IMR-90 (cell line): Measurements from ENCODE around the gene CRYGC. TPM values are rescaled to one million over a fixed set of nuclear protein-coding genes. Genes with fewer than 3 reads are reported as not detected.

Experiments
- ATAC-seq: fragments of 200-7000 bp; cut with Tn5 transposase; 2 replicates; pipeline ENCODE4 v1.9.1; 2020; ENCODE audit warnings: low read depth, mild to moderate bottlenecking, moderate library complexity
- BruUV-seq: library from RNA; stranded (reverse); fragments of 400-500 nt; replicated peaks from 2 replicates; lab custom pipeline; 2021; lab: Mats Ljungman, UMichigan
- CTCF ChIA-PET: fragments of 300-600 bp; formaldehyde crosslinking; extraction: SDS; loops from one replicate; lab custom pipeline; 2021; ENCODE audit warnings: antibody characterized with exemption; lab: Yijun Ruan, JAX
- POLR2A ChIA-PET: fragments of 300-600 bp; sonication (Branson Sonifier 250); formaldehyde crosslinking; loops from one replicate; lab custom pipeline; 2022; ENCODE audit warnings: antibody characterized with exemption; ENCODE audit not compliant: unreplicated experiment; lab: Charles Lee
- DNase-seq: peaks from one replicate; pipeline ENCODE4 v3.0.0; 2013
- H2AFZ ChIP-seq: replicated peaks from 2 replicates; pipeline ENCODE3; 2013; ENCODE audit warnings: low read length, mild to moderate bottlenecking; ENCODE audit not compliant: poor library complexity
- H2AK5ac ChIP-seq: 2 replicates; pipeline ENCODE4 v1.6.1; 2013; ENCODE audit warnings: low read depth, low read length, inconsistent platforms
- H2AK9ac ChIP-seq: replicated peaks from 2 replicates; pipeline ENCODE3; 2013; ENCODE audit warnings: mild to moderate bottlenecking, low read depth, low read length, moderate library complexity; ENCODE audit not compliant: poor library complexity
- H2BK120ac ChIP-seq: 2 replicates; pipeline ENCODE4 v1.6.1; 2013; ENCODE audit warnings: low read depth, low read length, inconsistent platforms
- H2BK15ac ChIP-seq: 3 replicates; pipeline ENCODE4 v1.6.1; 2013; ENCODE audit warnings: low read depth, low read length, inconsistent platforms
- H2BK20ac ChIP-seq: 2 replicates; pipeline ENCODE4 v1.6.1; 2013; ENCODE audit warnings: low read depth, mild to moderate bottlenecking, inconsistent platforms, low read length, moderate library complexity
- H2BK5ac ChIP-seq: 2 replicates; pipeline ENCODE4 v1.6.1; 2013; ENCODE audit warnings: mild to moderate bottlenecking, low read depth, low read length, inconsistent platforms; ENCODE audit not compliant: poor library complexity, severe bottlenecking
- H3K14ac ChIP-seq: replicated peaks from 2 replicates; pipeline ENCODE4 v1.6.1; 2013; ENCODE audit warnings: low read depth, low read length, inconsistent platforms
- H3K18ac ChIP-seq: 2 replicates; pipeline ENCODE4 v1.6.1; 2013; ENCODE audit warnings: low read depth, low read length, control low read depth
- H3K23ac ChIP-seq: 2 replicates; pipeline ENCODE4 v1.6.1; 2013; ENCODE audit warnings: low read depth, low read length, inconsistent platforms
- H3K27ac ChIP-seq: 2 replicates; pipeline ENCODE4 v1.5.1; 2013; ENCODE audit warnings: mild to moderate bottlenecking, control low read depth, low read length; ENCODE audit not compliant: insufficient read depth
- H3K27me3 ChIP-seq: 2 replicates; pipeline ENCODE4 v1.6.1; 2013; ENCODE audit warnings: low read length; ENCODE audit not compliant: control insufficient read depth, insufficient read depth
- H3K36me3 ChIP-seq: 2 replicates; pipeline ENCODE4 v1.6.1; 2013; ENCODE audit warnings: low read length, mixed read lengths; ENCODE audit not compliant: control insufficient read depth, insufficient read depth
- H3K4ac ChIP-seq: 2 replicates; pipeline ENCODE4 v1.6.1; 2013; ENCODE audit warnings: low read depth, low read length, inconsistent platforms
- H3K4me1 ChIP-seq: 2 replicates; pipeline ENCODE4 v1.6.1; 2013; ENCODE audit warnings: low read length, mixed read lengths; ENCODE audit not compliant: control insufficient read depth, insufficient read depth
- H3K4me2 ChIP-seq: 2 replicates; pipeline ENCODE4 v1.6.1; 2013; ENCODE audit warnings: low read depth, mild to moderate bottlenecking, control low read depth, low read length, moderate library complexity
- H3K4me3 ChIP-seq: 2 replicates; pipeline ENCODE4 v1.5.1; 2013; ENCODE audit warnings: low read depth, mild to moderate bottlenecking, control low read depth, low read length, moderate library complexity; ENCODE audit not compliant: insufficient read depth
- H3K56ac ChIP-seq: 2 replicates; pipeline ENCODE4 v1.6.1; 2013; ENCODE audit warnings: low read length, inconsistent platforms; ENCODE audit not compliant: insufficient read depth; ENCODE audit errors: extremely low read depth
- H3K79me1 ChIP-seq, 2 experiments: 2 replicates each; pipeline ENCODE4 v1.6.1; 2013; ENCODE audit warnings: low read length in 2 of 2, inconsistent platforms in 1 of 2, low read depth in 1 of 2
- H3K9ac ChIP-seq: 2 replicates; pipeline ENCODE4 v1.6.1; 2013; ENCODE audit warnings: low read depth, low read length, control low read depth
- H3K9me1 ChIP-seq: 2 replicates; pipeline ENCODE4 v1.6.1; 2013; ENCODE audit warnings: low read length, inconsistent platforms; ENCODE audit not compliant: insufficient read depth
- H3K9me3 ChIP-seq: 2 replicates; pipeline ENCODE4 v1.6.1; 2013; ENCODE audit warnings: low read length; ENCODE audit not compliant: control insufficient read depth, insufficient read depth
- H4K20me1 ChIP-seq: 2 replicates; pipeline ENCODE4 v1.6.1; 2013; ENCODE audit warnings: low read length, inconsistent platforms; ENCODE audit not compliant: insufficient read depth
- H4K5ac ChIP-seq: 2 replicates; pipeline ENCODE4 v1.6.1; 2013; ENCODE audit warnings: mild to moderate bottlenecking, low read depth, low read length, control low read depth
- H4K8ac ChIP-seq, 2 experiments: 2 replicates each; pipeline ENCODE4 v1.6.1; 2013; ENCODE audit warnings: low read depth in 2 of 2, low read length in 2 of 2, control low read depth in 1 of 2, inconsistent platforms in 1 of 2
- H4K91ac ChIP-seq: 2 replicates; pipeline ENCODE4 v1.6.1; 2013; ENCODE audit warnings: low read depth, low read length, inconsistent platforms; ENCODE audit not compliant: insufficient read depth
- BHLHE40 ChIP-seq: fragments of 150-350 bp; IDR thresholded peaks from 2 replicates; pipeline ENCODE4 v1.6.1; 2016; ENCODE audit warnings: mild to moderate bottlenecking, low read depth, low read length
- CEBPB ChIP-seq: IDR thresholded peaks from 2 replicates; pipeline ENCODE4 v1.6.1; 2012; ENCODE audit warnings: low read depth, low read length, improper control_type of control experiment
- CHD1 ChIP-seq: IDR thresholded peaks from 2 replicates; pipeline ENCODE4 v1.6.1; 2012; ENCODE audit warnings: low read depth, low read length, improper control_type of control experiment
- MAFK ChIP-seq: IDR thresholded peaks from 2 replicates; pipeline ENCODE4 v1.6.1; 2012; ENCODE audit warnings: low read depth, low read length, improper control_type of control experiment
- NFE2L2 ChIP-seq: fragments of 150-350 bp; IDR thresholded peaks from 2 replicates; pipeline ENCODE4 v1.6.1; 2016; ENCODE audit warnings: low read depth, mild to moderate bottlenecking, low read length
- POLR2A ChIP-seq: IDR thresholded peaks from 2 replicates; pipeline ENCODE4 v1.6.1; 2012; ENCODE audit warnings: mild to moderate bottlenecking, low read depth, low read length
- RCOR1 ChIP-seq: IDR thresholded peaks from 2 replicates; pipeline ENCODE4 v1.6.1; 2012; ENCODE audit warnings: mild to moderate bottlenecking, low read length, improper control_type of control experiment; ENCODE audit not compliant: insufficient replicate concordance
- SMC3 ChIP-seq: fragments of 150-350 bp; IDR thresholded peaks from 2 replicates; pipeline ENCODE4 v1.6.1; 2016; ENCODE audit warnings: low read depth, mild to moderate bottlenecking, antibody characterized with exemption, low read length, moderate library complexity
- WGBS, 2 experiments: methylation state at CpG; one replicate each; pipeline versions ENCODE4 v1.1.5 to v1.1.7; 2013; ENCODE audit warnings: missing lambda C conversion rate in 2 of 2; ENCODE audit not compliant: insufficient read length in 1 of 2; ENCODE audit errors: extremely low coverage in 2 of 2; 5-methylcytosine and 5-hydroxymethylcytosine counted together
- dilution Hi-C: fragments of 300-500 bp; cut with HindIII; formaldehyde crosslinking; loops from one replicate; pipeline ENCODE4 v1.14.3; 2018; ENCODE audit warnings: low sequenced_read_pairs; ENCODE audit not compliant: unreplicated experiment
- in situ Hi-C: fragments of 300-500 bp; cut with MboI; formaldehyde crosslinking; loops from 3 replicates; pipeline ENCODE4 v1.14.3; 2019; ENCODE audit warnings: low sequenced_read_pairs, inconsistent platforms, mixed read lengths
- intact Hi-C: fragments of 100-400 bp; cut with micrococcal nuclease; formaldehyde crosslinking; loops from 2 replicates; pipeline ENCODE4 v1.10.0; 2022
- polyA plus RNA-seq, 3 experiments: library from polyadenylated mRNA; depleted of rRNA; stranded (reverse); fragments of >200 nt; gene quantifications; 2 replicates each; pipeline ENCODE4 v1.2.3, GENCODE V29; 2012; ENCODE audit warnings: low replicate concordance in 1 of 3
- total RNA-seq: library from RNA; depleted of rRNA; stranded (reverse); fragments of >200 nt; gene quantifications from 2 replicates; pipeline ENCODE4 v1.2.3, GENCODE V29; 2012
- TF ChIP-seq, protein P1 (sequence below): conservative IDR thresholded peaks from 2 replicates; pipeline ENCODE4 v1.5.1; 2012; ENCODE audit warnings: mild to moderate bottlenecking, low read depth, low read length, improper control_type of control experiment
- TF ChIP-seq, protein P2 (sequence below): fragments of 150-350 bp; IDR thresholded peaks from 2 replicates; pipeline ENCODE4 v1.6.1; 2016; ENCODE audit warnings: low read depth, mild to moderate bottlenecking, low read length, moderate library complexity, borderline replicate concordance

The CRYGC gene
- total and polyA plus RNA-seq, 2 of the 4 experiments (the other 2 are of a cell fraction), result not detected

DNA sequence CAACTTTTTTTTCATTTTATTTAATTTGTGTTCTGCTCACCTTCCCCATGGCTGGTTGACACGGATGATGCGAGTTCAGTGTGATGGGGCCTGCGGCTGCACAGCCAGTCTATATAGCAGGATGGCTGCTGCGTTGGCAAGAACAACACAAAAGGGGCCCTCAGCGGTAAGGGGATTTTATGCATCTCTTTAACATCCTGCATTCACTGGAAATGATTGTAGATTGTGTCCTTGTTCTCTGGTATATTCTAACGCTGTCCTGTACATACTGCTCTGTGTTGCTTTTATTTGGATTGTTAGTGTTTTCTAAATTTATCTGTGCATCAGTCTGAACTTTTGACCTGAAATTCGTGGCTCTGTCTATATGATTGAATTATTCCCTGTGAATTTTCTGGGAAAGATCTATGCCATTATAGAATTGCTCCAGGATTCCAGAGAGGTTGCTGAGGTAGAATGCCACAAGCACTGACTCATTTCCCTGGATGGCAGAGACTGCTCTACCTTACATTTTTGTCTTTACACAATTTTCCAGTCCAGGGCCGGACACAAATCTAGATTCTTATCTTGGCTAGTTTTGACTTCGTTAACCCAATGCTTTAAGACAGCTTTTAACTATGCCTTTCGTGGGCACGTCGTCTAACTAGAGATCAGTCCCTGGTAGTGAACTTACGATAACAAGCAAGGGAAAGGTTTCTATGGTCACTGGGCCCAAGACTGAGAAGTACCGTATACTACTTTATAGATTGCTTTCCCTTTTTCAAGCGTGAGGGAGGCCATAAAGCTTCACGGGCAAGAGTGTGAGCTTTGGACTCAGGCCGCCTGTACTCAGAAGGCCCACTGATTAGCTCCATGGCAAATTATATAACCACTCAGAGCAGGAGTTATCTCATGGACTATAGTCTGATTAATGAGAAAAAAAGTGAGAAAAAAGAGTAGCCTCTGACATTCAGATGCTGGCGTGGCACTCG lies at the start of gene CRYGC (continued):
- TF ChIP-seq POLR2A (no peak), CHD1 (no peak), BHLHE40 (no peak)

DNA sequence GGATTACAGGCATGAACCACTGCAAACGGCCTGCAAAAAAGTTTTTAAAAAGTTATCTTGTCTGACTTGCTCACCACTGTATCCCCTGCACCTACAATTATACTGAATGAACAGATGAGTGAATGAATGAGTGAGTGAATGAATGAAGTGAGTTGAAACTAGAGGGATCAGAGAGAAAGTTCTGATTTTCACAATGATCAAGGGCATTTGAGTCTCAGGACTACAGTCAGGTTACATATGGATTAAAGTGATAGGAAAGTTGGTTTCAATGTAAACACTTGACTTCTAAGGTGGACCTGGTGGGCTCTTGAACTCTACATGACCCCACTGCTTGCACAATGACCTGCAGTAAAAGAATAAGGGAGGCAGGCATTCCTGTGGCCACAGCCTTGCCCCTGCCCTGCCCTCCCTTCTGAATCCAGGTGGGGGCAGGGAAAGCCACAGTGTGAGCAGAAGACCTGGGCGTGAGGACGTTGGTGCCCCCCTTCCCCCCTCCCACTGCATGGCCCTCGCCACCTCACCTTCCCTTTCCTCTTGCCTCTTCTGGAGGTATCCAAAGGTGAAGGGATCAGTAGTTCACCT lies 49.5 kb upstream of the CRYGC start:
- in situ Hi-C loops, result no loop called here
- H2BK120ac ChIP-seq, result no peak overlapping the region
- H3K27ac ChIP-seq, result no peak overlapping the region
- no peak overlapping the region for H3K4me3 ChIP-seq
- ChIA-PET POLR2A (no interaction called here), CTCF (no interaction called here)
- no peaks in the 10 kb centered on the region for H4K20me1 ChIP-seq
- no peak overlapping the region for H3K4ac ChIP-seq
- H2AK9ac ChIP-seq, result no peak overlapping the region
- no peak overlapping the region for H3K4me2 ChIP-seq
- H3K14ac ChIP-seq, result no peak overlapping the region
- H3K4me1 ChIP-seq, result no peaks in the 10 kb centered on the region
- dilution Hi-C loops, result no loop called here
- no TSS peak for BruUV-seq
- H4K91ac ChIP-seq, result no peak overlapping the region
- no peak overlapping the region for H3K56ac ChIP-seq
- no peak for ATAC-seq
- no peak overlapping the region for H2BK15ac ChIP-seq
- WGBS, 2 experiments, result no CpG with 5 or more reads among the region's 4 CpGs
- intact Hi-C loops, result loop anchor here (10.0 kb wide), 1 partner anchor 176 kb away; no protein-coding TSS in a partner anchor
- H2BK5ac ChIP-seq, result no peak overlapping the region
- no peak for DNase-seq
- H3K27me3 ChIP-seq, result peaks cover 10% of the 10 kb centered on the region
- no peaks in the 10 kb centered on the region for H3K9me3 ChIP-seq
- TF ChIP-seq MAFK (no peak), SMC3 (no peak), CEBPB (no peak), NFE2L2 (no peak), RCOR1 (no peak), BHLHE40 (no peak)
- TF ChIP-seq, protein P1, sequence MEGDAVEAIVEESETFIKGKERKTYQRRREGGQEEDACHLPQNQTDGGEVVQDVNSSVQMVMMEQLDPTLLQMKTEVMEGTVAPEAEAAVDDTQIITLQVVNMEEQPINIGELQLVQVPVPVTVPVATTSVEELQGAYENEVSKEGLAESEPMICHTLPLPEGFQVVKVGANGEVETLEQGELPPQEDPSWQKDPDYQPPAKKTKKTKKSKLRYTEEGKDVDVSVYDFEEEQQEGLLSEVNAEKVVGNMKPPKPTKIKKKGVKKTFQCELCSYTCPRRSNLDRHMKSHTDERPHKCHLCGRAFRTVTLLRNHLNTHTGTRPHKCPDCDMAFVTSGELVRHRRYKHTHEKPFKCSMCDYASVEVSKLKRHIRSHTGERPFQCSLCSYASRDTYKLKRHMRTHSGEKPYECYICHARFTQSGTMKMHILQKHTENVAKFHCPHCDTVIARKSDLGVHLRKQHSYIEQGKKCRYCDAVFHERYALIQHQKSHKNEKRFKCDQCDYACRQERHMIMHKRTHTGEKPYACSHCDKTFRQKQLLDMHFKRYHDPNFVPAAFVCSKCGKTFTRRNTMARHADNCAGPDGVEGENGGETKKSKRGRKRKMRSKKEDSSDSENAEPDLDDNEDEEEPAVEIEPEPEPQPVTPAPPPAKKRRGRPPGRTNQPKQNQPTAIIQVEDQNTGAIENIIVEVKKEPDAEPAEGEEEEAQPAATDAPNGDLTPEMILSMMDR, result no peak
- TF ChIP-seq, protein P2, sequence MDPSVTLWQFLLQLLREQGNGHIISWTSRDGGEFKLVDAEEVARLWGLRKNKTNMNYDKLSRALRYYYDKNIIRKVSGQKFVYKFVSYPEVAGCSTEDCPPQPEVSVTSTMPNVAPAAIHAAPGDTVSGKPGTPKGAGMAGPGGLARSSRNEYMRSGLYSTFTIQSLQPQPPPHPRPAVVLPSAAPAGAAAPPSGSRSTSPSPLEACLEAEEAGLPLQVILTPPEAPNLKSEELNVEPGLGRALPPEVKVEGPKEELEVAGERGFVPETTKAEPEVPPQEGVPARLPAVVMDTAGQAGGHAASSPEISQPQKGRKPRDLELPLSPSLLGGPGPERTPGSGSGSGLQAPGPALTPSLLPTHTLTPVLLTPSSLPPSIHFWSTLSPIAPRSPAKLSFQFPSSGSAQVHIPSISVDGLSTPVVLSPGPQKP, result no peak
- H3K23ac ChIP-seq, result no peak overlapping the region
- no peak overlapping the region for H2AFZ ChIP-seq
- no peak overlapping the region for H3K9ac ChIP-seq
- no peak overlapping the region for H2AK5ac ChIP-seq
- H3K79me1 ChIP-seq, result no peaks in the 10 kb centered on the region
- no peak overlapping the region for H3K18ac ChIP-seq
- no peak overlapping the region for H4K8ac ChIP-seq
- H3K9me1 ChIP-seq, result no peaks in the 10 kb centered on the region
- H3K36me3 ChIP-seq, result no peaks in the 10 kb centered on the region
- no peak overlapping the region for H2BK20ac ChIP-seq
- H4K5ac ChIP-seq, result no peak overlapping the region
